Glutamatergic neuron (in vitro differentiated cells): ENCODE measurements around the gene KIF25. TPM values are rescaled to one million over a fixed set of nuclear protein-coding genes. Genes with fewer than 3 reads are reported as not detected.
"Not testable (repeated sequence)": the region's sequence is repeated elsewhere in the genome, so short reads cannot be mapped to it uniquely, and the experiment has no call there.

Experiments used
- DNase-seq: peaks from one replicate; pipeline ENCODE4 v3.0.0; 2022
- H3K27ac Mint-ChIP-seq: one replicate; pipeline ENCODE4 v1.8.0; 2020; ENCODE audit warnings: mild to moderate bottlenecking, mixed read lengths, inconsistent platforms; ENCODE audit not compliant: unreplicated experiment
- H3K27me3 Mint-ChIP-seq: one replicate; pipeline ENCODE4 v1.8.0; 2020; ENCODE audit warnings: mild to moderate bottlenecking, moderate library complexity, mixed read lengths, inconsistent platforms; ENCODE audit not compliant: unreplicated experiment
- H3K36me3 Mint-ChIP-seq: one replicate; pipeline ENCODE4 v1.8.0; 2020; ENCODE audit warnings: mild to moderate bottlenecking, mixed read lengths, inconsistent platforms; ENCODE audit not compliant: unreplicated experiment
- H3K4me1 Mint-ChIP-seq: one replicate; pipeline ENCODE4 v1.8.0; 2020; ENCODE audit warnings: mild to moderate bottlenecking, low read depth, mixed read lengths, inconsistent platforms; ENCODE audit not compliant: unreplicated experiment
- H3K4me3 Mint-ChIP-seq: one replicate; pipeline ENCODE4 v1.8.0; 2020; ENCODE audit warnings: mild to moderate bottlenecking, mixed read lengths, inconsistent platforms; ENCODE audit not compliant: unreplicated experiment
- H3K9me3 Mint-ChIP-seq: one replicate; pipeline ENCODE4 v1.8.0; 2020; ENCODE audit warnings: mild to moderate bottlenecking, moderate library complexity, mixed read lengths, inconsistent platforms; ENCODE audit not compliant: unreplicated experiment
- total RNA-seq: library from RNA; stranded (reverse); fragmentation: NEBNext Ultra II Directional; extraction: Animal tissue kit (Norgen Biotek cat#: 25700); gene quantifications from one replicate; pipeline ENCODE4 v1.2.1, GENCODE V29; 2021; ENCODE audit not compliant: unreplicated experiment
- TF ChIP-seq, protein P1 (sequence below): fragments of 200-600 bp; sonication (generic); IDR thresholded peaks from one replicate; pipeline ENCODE4 v1.5.0; 2021; ENCODE audit not compliant: partially characterized antibody, unreplicated experiment

KIF25 gene
- total RNA-seq, 1 donor from 2014 or later = not detected

DNA sequence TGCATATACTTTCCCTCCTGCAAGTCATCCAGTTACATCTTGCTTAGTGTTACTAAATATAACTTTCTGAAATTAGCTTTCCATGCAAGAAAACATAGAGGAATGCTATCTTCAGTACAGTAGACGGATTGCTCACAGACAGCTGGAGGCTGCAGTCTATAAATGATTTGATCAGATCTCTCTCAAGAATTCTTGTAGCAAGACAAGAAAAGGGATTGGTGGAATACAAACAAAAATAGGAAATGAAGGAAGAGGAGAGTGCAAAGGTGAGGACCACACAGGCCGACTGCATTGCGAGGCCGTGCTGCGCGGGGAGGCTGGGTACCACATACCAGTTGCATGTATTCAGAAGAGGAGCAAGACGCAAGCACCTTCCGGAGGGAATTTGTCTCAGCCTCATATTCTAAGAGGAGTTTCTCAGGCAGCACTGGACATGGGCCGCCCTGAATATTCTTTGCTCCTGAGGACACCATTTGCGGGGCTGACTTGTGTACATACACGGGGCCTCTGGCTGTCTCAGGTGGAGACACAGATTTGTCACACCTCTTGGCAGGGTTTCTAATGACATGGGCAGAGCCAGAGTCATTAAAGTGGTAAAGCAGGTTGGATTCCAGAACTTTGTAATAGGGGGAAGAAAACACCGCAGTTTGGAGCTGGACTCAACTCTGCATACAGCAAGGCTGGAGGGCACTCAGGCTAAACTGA is 22.7 kb upstream of the KIF25 start:
- H3K36me3 Mint-ChIP-seq = no peaks in the 10 kb centered on the region
- peaks cover 23% of the 10 kb centered on the region for H3K4me1 Mint-ChIP-seq
- no peak for DNase-seq
- peaks cover 12% of the 10 kb centered on the region for H3K27me3 Mint-ChIP-seq
- TF ChIP-seq, protein P1, sequence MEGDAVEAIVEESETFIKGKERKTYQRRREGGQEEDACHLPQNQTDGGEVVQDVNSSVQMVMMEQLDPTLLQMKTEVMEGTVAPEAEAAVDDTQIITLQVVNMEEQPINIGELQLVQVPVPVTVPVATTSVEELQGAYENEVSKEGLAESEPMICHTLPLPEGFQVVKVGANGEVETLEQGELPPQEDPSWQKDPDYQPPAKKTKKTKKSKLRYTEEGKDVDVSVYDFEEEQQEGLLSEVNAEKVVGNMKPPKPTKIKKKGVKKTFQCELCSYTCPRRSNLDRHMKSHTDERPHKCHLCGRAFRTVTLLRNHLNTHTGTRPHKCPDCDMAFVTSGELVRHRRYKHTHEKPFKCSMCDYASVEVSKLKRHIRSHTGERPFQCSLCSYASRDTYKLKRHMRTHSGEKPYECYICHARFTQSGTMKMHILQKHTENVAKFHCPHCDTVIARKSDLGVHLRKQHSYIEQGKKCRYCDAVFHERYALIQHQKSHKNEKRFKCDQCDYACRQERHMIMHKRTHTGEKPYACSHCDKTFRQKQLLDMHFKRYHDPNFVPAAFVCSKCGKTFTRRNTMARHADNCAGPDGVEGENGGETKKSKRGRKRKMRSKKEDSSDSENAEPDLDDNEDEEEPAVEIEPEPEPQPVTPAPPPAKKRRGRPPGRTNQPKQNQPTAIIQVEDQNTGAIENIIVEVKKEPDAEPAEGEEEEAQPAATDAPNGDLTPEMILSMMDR = no peak
- H3K27ac Mint-ChIP-seq = peak overlapping the region; percentile 20
- peaks cover 11% of the 10 kb centered on the region for H3K9me3 Mint-ChIP-seq
- no peak overlapping the region for H3K4me3 Mint-ChIP-seq

DNA sequence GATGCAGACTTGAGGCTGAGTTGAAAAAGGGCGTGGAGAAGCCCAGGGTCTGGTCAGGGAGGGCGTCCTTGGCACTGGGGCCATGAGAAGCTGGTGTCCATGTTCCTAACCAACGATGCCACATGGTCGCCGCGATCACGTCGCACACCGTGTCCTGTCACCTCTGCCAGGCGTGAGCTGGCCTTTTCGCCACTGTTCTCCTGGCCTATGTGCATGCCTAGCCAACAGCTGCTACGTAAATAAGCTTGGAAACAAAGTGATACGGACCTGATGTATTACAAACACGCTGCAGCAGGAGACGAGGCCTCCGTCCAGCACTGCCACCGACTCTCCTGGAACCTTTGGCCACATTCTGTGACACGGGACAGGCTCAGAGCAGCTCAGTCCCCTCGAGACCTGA is 22.0 kb upstream of the KIF25 start:
- Mint-ChIP-seq H3K27ac (no peak overlapping the region), H3K36me3 (no peaks in the 10 kb centered on the region), H3K27me3 (peaks cover 12% of the 10 kb centered on the region), H3K4me3 (no peak overlapping the region), H3K9me3 (peaks cover 11% of the 10 kb centered on the region), H3K4me1 (peaks cover 23% of the 10 kb centered on the region)
- DNase-seq = no peak
- TF ChIP-seq, protein P1 = no peak

DNA sequence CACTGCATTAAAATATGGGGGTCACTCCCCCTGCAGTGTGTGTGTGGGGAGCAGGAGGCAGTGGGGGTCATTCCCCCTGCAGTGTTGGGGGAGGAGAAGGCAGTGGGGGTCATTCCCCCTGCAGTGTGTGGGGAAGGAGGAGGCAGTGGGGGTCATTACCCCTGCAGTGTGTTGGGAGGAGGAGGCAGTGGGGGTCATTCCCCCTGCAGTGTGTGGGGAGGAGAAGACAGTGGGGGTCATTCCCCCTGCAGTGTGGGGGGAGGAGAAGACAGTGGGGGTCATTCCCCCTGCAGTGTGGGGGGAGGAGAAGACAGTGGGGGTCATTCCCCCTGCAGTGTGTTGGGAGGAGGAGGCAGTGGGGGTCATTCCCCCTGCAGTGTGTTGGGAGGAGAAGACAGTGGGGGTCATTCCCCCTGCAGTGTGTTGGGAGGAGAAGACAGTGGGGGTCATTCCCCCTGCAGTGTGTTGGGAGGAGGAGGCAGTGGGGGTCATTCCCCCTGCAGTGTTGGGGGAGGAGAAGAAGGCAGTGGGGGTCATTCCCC is 21.3 kb upstream of the KIF25 start:
- H3K4me3 Mint-ChIP-seq, DNase-seq, H3K36me3 Mint-ChIP-seq, H3K27ac Mint-ChIP-seq: not testable (repeated sequence)
- Mint-ChIP-seq H3K4me1 (peaks cover 23% of the 10 kb centered on the region), H3K9me3 (peaks cover 11% of the 10 kb centered on the region), H3K27me3 (peaks cover 12% of the 10 kb centered on the region)

DNA sequence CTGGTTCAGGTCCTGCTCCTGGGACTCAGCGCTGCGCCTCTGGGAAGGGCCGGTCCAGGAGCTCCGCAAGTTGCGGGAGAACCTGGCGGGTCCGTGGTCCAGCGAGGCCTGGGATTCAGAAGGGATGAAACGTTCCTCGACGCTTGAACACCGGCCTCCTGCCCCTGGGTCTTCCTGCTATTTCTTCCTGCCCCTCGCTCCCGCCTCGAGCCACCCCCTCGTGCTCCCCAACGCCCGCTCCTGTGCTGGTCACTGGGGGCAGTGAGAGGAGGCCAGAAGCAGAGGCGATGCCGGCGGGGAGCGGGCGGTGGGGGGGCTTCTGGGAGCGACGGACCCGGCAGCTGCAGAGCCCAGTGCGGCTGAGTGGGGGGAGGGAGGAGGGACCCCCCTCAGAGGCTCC is 20.8 kb upstream of the KIF25 start:
- TF ChIP-seq, protein P1 = no peak
- H3K4me3 Mint-ChIP-seq = no peak overlapping the region
- H3K27ac Mint-ChIP-seq = no peak overlapping the region
- DNase-seq = no peak
- peaks cover 23% of the 10 kb centered on the region for H3K4me1 Mint-ChIP-seq
- H3K36me3 Mint-ChIP-seq = peaks cover 6% of the 10 kb centered on the region
- H3K27me3 Mint-ChIP-seq = peaks cover 12% of the 10 kb centered on the region
- H3K9me3 Mint-ChIP-seq = peaks cover 11% of the 10 kb centered on the region

DNA sequence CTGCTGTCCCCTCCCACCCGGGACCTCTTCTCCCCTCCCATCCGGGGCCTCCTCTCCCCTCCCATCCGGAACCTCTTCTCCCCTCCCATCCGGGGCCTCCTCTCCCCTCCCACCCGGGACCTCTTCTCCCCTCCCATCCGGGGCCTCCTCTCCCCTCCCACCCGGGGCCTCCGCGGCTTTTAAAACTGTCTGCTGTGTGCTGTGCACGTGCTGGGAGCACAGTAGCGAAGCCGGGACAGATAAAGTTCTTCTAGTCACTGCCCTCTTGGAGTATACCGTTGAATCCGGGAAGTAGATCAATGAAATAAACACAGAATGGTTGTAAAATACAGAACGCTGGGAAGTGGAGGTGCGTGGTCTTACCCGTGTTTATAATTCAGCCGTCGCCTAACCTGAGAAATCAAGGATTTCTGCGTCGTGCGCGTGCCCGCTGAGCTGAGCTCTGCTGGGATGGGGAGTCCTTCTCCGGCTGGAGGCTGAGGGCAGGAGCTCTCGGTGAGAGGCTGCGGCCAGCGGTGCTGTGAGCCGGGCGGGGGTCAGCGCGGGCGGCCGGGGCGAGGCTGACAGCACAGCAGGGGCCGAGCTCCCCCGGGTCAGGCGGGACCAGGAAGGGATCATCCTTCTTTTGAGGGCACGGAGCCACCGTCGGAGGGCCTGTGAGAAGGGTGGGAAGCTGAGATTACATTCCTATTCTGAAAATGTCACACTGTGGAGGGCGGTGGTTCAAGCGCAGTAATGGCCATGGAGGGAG is 19.6 kb upstream of the KIF25 start:
- Mint-ChIP-seq H3K4me3 (no peak overlapping the region), H3K27ac (no peak overlapping the region), H3K4me1 (peaks cover 13% of the 10 kb centered on the region), H3K36me3 (peaks cover 10% of the 10 kb centered on the region), H3K27me3 (peaks cover 9% of the 10 kb centered on the region), H3K9me3 (peaks cover 9% of the 10 kb centered on the region)
- TF ChIP-seq, protein P1 = no peak
- no peak for DNase-seq
